ENCODE measurements around the gene OR11G2.
"Not testable (repeated sequence)": the region's sequence is repeated elsewhere in the genome, so short reads cannot be mapped to it uniquely, and the experiment has no call there.

Gene OR11G2, protein sequence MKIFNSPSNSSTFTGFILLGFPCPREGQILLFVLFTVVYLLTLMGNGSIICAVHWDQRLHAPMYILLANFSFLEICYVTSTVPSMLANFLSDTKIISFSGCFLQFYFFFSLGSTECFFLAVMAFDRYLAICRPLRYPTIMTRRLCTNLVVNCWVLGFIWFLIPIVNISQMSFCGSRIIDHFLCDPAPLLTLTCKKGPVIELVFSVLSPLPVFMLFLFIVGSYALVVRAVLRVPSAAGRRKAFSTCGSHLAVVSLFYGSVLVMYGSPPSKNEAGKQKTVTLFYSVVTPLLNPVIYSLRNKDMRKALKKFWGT

DNA sequence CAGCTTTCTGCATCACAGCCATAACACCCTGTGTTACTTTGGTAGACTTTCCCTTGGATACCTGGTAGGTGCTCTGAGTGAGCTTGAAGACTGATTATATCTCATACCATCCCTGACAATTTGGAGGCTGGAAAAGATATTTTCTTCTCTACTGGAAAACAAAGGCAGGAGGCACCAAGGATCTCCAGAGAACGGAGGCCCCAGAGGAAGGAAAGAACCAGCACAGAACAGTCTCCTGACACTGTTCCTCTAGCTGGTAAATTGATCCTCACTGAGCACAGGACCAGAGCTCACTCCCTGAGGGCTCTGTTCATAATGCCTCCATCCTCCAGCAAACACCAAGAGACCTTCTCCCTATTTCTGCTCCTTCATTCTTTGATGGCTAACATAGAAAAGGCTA lies at the start of gene OR11G2:
Gene OR11G2 (plus strand): TSS at position 301 of the 400 bp plus-strand sequence. CDS start 6,542 bp downstream, outside the sequence.
- DNase-seq = no peak

DNA sequence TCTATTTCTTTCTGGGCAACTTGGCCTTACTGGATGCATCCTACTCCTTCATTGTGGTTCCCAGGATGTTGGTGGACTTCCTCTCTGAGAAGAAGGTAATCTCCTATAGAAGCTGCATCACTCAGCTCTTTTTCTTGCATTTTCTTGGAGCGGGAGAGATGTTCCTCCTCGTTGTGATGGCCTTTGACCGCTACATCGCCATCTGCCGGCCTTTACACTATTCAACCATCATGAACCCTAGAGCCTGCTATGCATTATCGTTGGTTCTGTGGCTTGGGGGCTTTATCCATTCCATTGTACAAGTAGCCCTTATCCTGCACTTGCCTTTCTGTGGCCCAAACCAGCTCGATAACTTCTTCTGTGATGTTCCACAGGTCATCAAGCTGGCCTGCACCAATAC lies 46.8 kb upstream of the OR11G2 start:
- DNase-seq = no peak

DNA sequence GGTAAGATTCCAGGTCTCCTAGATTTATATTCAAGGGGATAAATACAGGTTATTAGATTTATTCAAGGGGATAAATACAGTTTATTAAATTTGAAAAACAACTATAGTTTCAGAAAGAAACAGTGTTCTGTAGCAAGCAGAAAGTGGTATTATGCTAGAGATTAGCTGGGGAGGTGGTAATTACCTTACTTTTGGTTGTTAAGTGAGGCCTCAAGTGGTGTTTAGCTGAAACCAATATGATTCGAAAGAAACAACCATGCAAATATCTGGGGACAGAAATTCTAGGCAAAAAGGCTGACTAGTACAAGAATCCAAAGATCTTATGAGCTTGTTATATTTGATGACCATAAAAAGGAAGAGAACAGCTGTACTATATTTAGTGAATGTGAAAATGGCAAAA lies 45.9 kb upstream of the OR11G2 start:
- DNase-seq = no peak

DNA sequence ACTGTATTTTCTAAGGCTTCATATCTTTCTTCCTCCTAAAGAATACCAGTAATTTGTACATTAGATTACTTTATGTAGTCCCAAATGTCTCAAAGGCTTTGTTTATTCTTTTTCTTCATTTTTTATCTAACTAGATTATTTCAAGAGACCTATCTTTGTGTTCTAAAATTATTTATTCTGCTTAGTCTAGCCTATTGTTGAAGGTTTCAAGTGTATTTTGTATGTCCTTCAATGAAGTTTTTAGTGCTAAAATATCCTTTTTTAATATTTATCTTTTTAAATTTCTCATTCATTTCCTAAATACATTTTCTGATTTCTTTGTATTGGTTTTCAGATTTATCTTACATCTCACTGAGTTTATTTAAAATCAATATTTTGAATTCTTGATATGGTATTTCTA lies 26.2 kb upstream of the OR11G2 start:
- no peak for DNase-seq

DNA sequence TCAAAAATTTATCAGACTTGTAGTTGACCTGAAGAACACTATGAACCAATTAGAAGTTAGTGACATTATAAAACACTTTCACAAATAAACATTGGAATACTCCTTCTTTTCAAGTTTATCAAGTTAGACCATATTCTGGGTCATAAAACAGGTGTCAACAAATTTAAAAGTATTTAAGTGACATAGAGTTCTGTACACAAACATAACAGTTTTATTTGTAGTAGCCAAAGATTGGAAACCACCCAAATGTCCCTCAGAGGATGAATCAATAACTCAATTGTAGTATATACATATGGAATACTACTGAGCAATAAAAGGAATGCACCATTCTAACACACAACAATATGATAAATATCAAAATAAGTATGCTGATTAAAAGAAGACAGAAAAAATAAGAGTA lies 23.6 kb upstream of the OR11G2 start:
- DNase-seq = no peak

DNA sequence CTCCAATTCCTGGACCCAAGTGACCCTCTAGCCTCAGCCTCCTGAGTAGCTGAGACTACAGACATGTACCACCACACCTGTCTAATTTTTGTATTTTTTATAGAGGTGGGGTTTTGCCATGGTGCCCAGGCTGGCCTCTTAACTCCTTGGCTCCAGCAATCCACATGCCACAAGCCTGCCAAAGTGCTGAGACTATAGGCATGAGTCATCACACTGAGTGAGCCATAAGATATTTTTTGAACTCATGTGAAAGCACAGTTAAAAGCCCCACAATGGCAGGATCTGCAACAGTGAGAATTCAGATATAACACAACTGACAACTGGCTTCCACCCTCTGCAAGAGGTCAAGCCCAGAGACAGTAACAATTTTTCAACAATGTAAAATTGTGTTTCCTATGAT lies 20.8 kb upstream of the OR11G2 start:
- not testable (repeated sequence) for DNase-seq

DNA sequence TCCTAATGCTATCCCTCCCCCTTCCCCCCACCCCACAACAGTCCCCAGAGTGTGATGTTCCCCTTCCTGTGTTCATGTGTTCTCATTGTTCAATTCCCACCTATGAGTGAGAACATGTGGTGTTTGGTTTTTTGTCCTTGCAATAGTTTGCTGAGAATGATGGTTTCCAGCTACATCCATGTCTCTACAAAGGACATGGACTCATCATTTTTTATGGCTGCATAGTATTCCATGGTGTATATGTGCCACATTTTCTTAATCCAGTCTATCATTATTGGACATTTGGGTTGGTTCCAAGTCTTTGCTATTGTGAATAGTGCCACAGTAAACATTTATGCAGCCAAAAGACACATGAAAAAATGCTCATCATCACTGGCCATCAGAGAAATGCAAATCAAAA lies 16.5 kb upstream of the OR11G2 start:
- DNase-seq = not testable (repeated sequence)

DNA sequence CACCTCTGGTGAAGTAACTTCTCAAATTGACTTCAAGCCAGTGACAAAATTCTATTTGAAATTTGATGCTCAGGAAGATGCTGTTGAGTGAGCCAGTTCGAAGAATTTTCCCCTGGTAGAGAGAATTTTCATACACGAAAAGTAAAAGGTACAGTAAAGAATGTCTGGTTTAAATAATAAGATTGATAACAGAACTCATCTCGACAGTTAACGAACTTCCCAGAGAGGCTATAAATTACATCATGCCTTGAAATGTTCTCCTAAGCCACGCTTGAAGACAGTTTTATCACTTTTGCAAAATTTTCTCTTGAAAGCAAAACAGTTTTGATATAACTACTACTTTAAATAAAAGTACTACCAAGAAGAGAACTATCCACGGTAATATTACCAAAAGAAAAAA lies 14.4 kb upstream of the OR11G2 start:
- no peak for DNase-seq

DNA sequence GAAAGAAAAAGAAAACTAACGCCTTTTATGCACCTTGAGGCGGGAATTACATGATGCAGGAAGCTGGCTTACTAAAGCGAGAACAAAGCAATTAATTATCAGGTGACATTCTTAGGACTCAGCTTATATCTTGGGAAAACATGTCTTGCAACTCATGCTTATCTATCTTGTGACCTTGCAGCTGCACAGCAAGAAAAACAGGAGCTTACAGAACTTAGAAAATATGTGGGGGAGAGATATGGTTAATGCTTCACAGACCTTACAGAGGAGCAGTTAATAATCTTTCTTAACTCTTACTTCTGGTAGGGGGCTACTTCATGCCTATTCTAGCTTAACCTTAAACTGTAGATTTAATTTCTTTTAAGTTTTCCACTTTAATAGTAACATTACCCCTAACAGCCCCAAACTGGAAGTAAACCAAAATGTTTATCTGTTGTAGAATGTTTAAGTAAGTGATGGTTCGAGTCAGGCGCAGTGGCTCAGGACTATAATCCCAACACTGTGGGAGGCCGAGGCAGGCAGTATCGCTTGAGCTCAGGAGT lies 13.2 kb upstream of the OR11G2 start:
- DNase-seq = no peak

DNA sequence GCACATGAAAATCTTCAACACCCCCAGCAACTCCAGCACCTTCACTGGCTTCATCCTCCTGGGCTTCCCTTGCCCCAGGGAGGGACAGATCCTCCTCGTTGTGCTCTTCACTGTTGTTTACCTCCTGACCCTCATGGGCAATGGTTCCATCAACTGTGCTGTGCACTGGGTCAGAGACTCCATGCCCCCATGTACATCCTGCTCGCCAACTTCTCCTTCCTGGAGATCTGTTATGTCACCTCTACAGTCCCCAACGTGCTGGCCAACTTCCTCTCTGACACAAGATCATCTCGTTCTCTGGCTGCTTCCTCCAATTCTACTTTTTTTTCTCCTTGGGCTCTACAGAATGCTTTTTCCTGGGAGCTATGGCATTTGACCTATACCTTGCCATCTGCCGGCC lies 11.5 kb upstream of the OR11G2 start:
- no peak for DNase-seq

DNA sequence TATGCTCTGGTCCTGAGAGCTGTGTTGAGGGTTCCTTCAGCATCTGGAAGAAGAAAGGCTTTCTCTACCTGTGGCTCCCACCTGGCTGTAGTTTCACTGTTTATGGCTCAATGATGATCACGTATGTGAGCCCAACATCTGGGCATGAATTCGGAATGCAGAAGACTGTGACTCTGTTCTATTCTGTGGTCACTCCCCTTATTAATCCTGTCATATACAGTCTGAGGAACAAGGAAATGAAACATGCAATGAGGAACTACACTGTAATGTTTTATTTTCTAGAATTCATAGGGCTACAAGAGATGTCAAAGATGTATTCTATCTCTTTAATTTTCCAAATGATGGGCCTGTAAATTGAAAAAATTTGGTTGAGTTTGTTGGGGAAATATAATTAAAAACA lies 10.8 kb upstream of the OR11G2 start:
- DNase-seq = no peak

DNA sequence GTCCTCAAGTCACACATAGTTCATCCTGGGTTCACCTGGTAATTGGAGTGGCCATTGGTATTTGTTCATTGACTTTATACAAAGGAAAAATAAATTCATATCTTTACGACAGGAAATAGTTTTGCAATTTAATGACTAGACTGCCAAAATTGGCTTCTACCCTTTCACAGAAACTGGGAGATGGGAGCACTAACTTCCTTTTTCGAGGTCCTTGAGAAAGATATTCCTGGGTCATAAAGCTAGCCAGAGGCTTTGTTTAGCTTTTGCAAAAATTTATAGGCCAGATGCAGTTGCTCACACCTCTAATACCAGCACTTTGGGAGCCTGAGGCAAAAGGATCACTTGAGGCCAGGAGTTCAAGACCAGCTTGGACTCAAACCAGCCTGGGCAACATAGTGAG lies 10.2 kb upstream of the OR11G2 start:
- DNase-seq = no peak

DNA sequence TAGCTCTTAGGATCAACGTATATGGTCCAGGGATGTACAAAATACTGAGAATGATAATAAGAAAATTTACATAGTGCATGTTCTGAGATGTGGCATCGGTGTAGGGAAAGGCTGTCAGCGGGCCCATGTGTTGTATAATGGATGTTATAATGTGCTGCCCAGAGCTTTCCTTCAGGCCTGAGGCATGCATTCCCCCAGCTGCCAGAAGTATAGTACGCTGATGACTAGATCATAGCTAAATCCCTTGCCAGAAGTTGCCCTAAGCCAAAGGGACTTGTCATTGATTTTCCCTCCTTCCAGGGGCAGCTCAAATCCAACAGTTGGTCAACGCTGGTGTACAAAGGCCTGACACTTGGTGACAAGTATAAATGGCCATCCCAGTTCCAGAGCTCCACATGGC lies 6.5 kb upstream of the OR11G2 start:
- no peak for DNase-seq

DNA sequence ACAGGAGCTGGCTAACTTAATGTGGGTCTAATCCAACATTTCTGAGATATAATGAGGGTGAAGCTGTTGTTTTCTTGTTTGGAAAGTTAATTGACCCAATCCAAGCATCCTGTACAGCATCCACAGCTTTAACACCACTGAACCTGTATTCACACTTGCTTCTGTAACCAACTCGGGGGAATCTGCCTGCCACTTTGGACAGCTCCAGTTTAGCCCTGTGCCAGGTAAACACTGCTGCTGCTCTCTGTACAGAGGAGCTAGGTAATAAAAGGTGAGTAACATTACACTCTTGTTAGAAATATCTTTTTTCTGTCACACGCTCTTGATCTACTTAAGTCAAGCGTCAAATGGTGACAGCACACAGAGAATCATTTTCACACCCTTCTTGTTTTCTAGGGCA lies 700 bp downstream of the OR11G2 start:
- no peak for DNase-seq

DNA sequence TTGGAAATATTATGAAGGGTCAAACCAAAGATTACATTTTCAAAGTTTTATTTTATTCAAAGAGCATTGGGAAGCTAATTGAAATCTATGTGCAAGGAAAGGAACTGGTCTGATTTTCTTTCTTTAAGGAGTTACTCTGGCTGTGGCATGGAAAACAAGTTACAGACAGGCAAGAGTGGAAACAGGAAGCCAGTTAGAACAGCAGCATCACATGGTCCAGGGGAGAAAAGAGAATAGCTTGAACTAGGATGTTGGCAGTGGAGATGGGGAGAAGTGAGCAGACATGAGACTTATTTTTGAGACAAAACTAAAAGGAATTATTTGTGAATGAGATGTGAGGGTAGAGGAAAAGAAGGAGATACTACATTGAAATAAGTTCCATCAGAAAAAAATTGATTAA lies 3.4 kb downstream of the OR11G2 start:
- no peak for DNase-seq

DNA sequence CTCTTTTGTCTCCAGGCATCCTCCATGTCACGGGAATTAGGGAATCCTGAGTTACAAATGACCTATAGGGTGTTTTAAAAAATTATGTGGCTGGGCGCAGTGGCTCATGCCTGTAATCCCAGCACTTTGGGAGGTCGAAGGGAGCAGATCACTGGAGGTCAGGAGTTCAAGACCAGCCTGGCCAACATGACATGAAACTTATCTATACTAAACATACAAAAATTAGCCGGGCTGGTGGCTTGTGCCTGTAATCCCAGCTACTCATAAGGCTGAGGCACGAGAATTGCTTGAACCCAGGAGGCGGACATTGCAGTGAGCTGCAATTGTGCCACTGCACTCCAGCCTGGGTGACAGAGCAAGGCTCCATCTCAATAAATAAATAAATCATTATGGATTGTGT lies 4.5 kb downstream of the OR11G2 start:
- DNase-seq = not testable (repeated sequence)

DNA sequence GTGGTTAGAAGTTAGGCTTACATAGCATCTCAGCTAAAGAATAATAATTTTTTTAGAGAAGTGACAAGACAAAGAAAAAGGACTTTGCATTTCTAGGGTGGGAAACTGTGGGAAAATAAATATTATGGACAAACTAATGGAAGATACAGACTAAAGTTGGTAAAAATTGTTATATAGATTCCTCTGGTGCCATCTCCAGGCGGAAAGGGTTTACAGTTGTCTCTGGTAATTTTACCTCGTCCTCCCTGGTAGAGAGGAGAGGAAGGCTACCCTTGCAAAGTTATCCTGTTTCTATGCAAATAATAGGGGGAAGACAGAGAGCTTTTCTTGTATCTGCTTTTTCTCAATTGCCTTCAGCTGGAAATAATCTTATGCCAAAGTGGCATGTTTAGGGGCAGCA lies 5.2 kb downstream of the OR11G2 start:
- no peak for DNase-seq

DNA sequence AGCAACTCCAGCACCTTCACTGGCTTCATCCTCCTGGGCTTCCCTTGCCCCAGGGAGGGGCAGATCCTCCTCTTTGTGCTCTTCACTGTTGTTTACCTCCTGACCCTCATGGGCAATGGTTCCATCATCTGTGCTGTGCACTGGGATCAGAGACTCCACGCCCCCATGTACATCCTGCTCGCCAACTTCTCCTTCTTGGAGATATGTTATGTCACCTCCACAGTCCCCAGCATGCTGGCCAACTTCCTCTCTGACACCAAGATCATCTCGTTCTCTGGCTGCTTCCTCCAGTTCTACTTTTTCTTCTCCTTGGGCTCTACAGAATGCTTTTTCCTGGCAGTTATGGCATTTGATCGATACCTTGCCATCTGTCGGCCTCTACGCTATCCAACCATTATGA lies 6.8 kb downstream of the OR11G2 start:
- no peak for DNase-seq

DNA sequence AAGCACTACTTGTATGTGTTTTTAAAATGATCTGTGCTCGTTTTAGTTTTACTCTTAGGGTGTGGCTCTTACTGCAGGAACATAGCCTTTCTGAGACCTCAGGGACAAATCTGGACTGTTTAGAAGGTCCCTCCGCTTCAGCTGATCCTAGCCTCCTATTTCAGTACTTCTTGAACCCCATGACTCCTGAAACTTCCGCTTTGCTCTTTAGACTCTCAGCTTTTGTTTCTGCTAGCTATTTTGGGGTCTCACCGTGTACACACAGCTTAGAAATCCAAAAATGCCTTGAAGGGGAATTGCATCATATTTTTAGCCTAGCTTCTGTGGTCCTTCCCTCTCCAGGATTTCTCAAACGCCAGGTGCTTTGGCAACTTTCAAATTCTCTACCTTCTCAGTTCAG lies 8.3 kb downstream of the OR11G2 start:
- no peak for DNase-seq

DNA sequence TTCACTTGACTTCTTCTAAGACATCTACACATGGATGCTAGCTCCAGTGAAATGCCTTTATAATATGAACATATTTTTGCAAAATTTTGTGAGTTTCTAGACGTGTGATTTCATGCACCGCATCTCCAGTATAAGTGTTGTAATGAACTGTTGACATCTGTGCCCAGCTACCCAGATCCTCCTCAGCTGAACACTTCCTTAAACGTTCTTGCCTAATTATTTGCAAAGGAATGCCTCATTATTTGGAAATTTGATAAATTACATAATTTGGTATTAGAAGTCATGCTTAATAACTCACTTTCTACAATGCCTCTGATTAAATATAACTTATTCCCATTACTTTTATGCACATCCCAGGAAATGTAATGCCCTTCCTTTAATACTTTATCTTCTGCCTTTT lies 14.0 kb downstream of the OR11G2 start:
- DNase-seq = no peak

DNA sequence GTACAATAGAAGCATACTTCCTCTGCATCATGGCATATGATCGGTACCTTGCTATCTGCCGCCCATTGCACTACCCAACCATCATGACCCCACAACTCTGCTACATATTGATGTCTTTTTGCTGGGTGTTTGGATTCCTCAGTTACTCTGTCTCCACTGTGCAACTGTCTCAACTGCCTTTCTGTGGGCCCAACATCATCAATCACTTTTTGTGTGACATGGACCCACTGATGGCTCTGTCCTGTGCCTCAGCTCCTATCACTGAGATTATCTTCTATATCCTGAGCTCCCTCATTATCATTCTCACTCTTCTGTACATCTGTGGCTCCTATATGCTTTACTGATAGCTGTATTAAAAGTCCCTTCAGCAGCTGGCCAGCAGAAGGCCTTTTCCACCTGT lies 18.9 kb downstream of the OR11G2 start:
- DNase-seq = no peak

DNA sequence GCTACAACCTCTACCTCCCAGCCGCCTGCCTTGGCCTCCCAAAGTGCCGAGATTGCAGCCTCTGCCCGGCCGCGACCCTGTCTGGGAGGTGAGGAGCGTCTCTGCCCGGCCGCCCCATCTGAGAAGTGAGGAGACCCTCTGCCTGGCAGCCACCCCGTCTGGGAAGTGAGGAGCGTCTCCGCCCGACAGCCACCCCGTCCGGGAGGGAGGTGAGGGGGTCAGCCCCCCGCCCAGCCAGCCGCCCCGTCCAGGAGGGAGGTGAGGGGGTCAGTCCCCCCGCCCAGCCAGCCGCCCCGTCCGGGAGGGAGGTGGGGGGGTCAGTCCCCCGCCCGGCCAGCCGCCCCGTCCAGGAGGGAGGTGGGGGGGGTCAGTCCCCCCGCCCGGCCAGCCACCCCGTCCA lies 21.7 kb downstream of the OR11G2 start:
- DNase-seq = not testable (repeated sequence)

DNA sequence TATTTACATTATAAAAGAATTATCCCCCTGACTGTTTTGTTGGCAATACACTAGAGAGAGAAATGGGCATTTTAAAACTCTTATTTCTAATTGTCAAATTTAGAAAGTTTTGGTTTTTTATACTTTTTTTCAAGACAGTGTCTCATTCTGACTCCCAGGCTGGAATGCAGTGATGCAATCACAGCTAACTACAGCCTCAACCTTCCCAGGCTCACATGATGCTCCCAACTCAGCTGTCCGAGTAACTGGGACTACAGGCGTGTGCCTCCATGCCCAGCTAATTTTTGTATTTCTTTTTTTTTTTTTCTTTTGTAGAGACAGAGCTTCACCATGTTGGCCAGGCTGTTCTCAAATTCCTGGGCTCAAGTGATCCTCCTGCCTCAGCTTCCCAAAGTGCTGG lies 24.5 kb downstream of the OR11G2 start:
- no peak for DNase-seq

DNA sequence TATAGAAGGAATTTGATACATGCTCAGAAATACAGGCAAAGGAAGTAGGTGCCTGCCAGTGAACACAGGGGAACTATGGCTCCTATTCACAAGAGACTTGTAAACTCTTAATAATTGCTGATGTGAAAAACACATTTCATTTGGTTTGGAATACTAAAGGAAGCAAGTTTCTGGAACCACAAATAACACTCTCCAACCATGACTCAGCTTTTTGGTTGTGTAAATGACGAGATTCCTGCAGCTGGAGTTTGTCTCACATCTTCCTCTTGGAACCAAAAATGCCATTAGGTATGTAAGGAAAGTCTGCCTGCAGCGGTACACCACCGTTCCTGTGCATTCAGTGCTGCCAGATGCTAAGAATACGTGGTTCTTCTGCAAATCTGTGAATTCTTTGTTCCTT lies 28.3 kb downstream of the OR11G2 start:
- no peak for DNase-seq

DNA sequence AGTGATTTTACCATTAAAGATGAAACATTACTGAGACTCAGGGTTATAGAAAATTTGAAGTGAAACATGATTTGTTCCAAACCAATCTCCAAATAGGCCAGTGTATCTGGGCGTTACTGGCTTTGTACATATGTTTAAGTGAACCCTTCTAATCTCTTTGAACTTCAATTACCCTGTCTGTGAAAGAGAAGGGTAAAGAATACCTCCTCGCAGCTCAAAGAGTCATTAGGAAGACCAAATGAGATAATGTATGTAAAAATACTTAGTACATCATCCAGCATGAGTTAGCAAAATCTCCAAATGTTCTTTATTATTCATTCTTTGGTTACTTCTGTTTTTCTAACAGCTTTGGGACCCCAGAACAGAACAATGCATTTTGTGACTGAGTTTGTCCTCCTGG lies 32.7 kb downstream of the OR11G2 start, which contains the start of gene OR11H6:
Gene OR11H6 (plus strand): TSS at position 301 of the 400 bp plus-strand sequence. CDS start 0 bp downstream, at position 301.
- no peak for DNase-seq
